HL-60 (cell line): Measurements from ENCODE around the gene CAMK1D.

Experiments used
- DNase-seq, 2 experiments: peaks; one replicate each; pipeline ENCODE4 v3.0.0-alpha.2; 2010 to 2020; ENCODE audit warnings: low read depth in 1 of 2, low spot score in 1 of 2
- H3K27ac ChIP-seq: fragments of 250-450 bp; sonication (Bioruptor Pico); replicated peaks from 2 replicates; pipeline ENCODE4 v1.5.1; 2020; ENCODE audit warnings: mild to moderate bottlenecking, moderate library complexity
- H3K27me3 ChIP-seq: fragments of 250-450 bp; sonication (Bioruptor Pico); 2 replicates; pipeline ENCODE4 v1.5.1; 2021; ENCODE audit warnings: mild to moderate bottlenecking, moderate library complexity; ENCODE audit not compliant: insufficient read depth, poor library complexity, severe bottlenecking
- H3K4me3 ChIP-seq: replicated peaks from 2 replicates; pipeline ENCODE4 v1.5.1; 2011; ENCODE audit warnings: mild to moderate bottlenecking, control low read depth, low read length; ENCODE audit not compliant: insufficient read depth
- CTCF ChIP-seq: IDR thresholded peaks from one replicate; pipeline ENCODE4 v1.5.1; 2011; ENCODE audit warnings: low read length, control low read depth, inconsistent platforms; ENCODE audit not compliant: insufficient read depth
- GABPA ChIP-seq: IDR thresholded peaks from 2 replicates; pipeline ENCODE4 v1.6.1; 2012; ENCODE audit warnings: low read depth
- POLR2AphosphoS5 ChIP-seq: IDR thresholded peaks from 2 replicates; pipeline ENCODE4 v1.6.1; 2012; ENCODE audit warnings: low read depth
- REST ChIP-seq: IDR thresholded peaks from 2 replicates; pipeline ENCODE4 v1.6.1; 2012; ENCODE audit warnings: low read depth; ENCODE audit not compliant: insufficient replicate concordance
- SPI1 ChIP-seq: IDR thresholded peaks from 2 replicates; pipeline ENCODE4 v1.6.1; 2012; ENCODE audit warnings: low read depth, mild to moderate bottlenecking, borderline replicate concordance

The CAMK1D gene

GRCh38 chr10:12505683-12506082, 156.3 kb downstream of the CAMK1D start:
- Histone ChIP-seq H3K4me3 (no peak overlapping the region), H3K27ac (no peak overlapping the region), H3K27me3 (no peaks in the 10 kb centered on the region)
- no peak for DNase-seq
- no peak for TF ChIP-seq CTCF

GRCh38 chr10:12507165-12507850, 158.0 kb downstream of the CAMK1D start:
- Histone ChIP-seq H3K4me3 (no peak overlapping the region), H3K27me3 (no peaks in the 10 kb centered on the region), H3K27ac (no peak overlapping the region)
- DNase-seq = no peak
- TF ChIP-seq POLR2AphosphoS5 (no peak), GABPA (no peak), CTCF (no peak), REST (no peak), SPI1 (no peak)

GRCh38 chr10:12508165-12508564, 158.8 kb downstream of the CAMK1D start:
- TF ChIP-seq SPI1 (no peak), CTCF (no peak)
- H3K4me3 ChIP-seq = no peak overlapping the region
- no peaks in the 10 kb centered on the region for H3K27me3 ChIP-seq
- H3K27ac ChIP-seq = no peak overlapping the region
- no peak for DNase-seq

GRCh38 chr10:12509016-12509793, 159.9 kb downstream of the CAMK1D start:
- H3K4me3 ChIP-seq = no peak overlapping the region
- H3K27ac ChIP-seq = no peak overlapping the region
- TF ChIP-seq SPI1 (no peak), CTCF (no peak), POLR2AphosphoS5 (no peak), REST (no peak), GABPA (no peak)
- DNase-seq = no peak
- no peaks in the 10 kb centered on the region for H3K27me3 ChIP-seq
